Suprapubic skin (tissue), 3 donors: ENCODE measurements around the gene EGFL6.

Experiments used
- CTCF ChIP-seq, 2 donors: fragments of 200-600 bp in 1 of 2; fragments of 450-650 bp in 1 of 2; sonication (generic) in 1 of 2; IDR thresholded peaks; one replicate each; pipeline ENCODE4 v1.5.1; 2016 to 2019; ENCODE audit warnings: antibody characterized with exemption in 2 of 2, mild to moderate bottlenecking in 1 of 2, moderate library complexity in 1 of 2
- POLR2AphosphoS5 ChIP-seq, 3 donors: sonication (generic); formaldehyde crosslinking; IDR thresholded peaks; one replicate each; pipeline ENCODE4 v1.6.1; 2017; ENCODE audit warnings: antibody characterized with exemption in 3 of 3

GRCh38 chrX:13661735-13662288 is 92.4 kb downstream of the EGFL6 start:
- TF ChIP-seq CTCF (IDR thresholded peaks at IDR 0.05), result no peak
- TF ChIP-seq POLR2AphosphoS5 (IDR thresholded peaks at IDR 0.05), result no peak
